ENCODE measurements around the gene APBA1.

DNA sequence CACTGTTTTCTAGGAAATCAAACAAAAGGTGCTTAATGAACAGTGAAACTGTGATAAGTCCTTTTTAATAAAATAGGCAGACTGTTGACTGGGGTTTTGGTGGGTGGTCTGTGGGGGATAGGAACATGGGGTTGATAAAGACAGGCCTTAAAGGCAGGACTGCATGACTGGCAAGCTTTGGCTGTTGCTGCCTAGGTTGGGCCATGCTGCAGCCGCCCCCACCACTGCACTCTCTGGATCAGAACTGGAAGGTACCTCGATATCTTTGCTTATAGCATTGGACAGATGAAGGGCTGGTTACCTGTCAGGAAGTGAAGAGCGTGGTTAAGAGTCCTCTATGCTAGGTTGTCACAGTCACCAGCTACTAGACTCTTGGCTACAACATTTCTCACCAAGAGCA, 24.4 kb downstream of the APBA1 start:
- no peak for TF ChIP-seq GLIS3 (CRISPR knock-in tag; IDR thresholded peaks at IDR 0.05)
- no peak for TF ChIP-seq RARB (CRISPR knock-in tag; IDR thresholded peaks at IDR 0.05)
- TF ChIP-seq ZC3H10 (CRISPR knock-in tag; IDR thresholded peaks at IDR 0.05), result no peak
- no peak for TF ChIP-seq TCF4 (CRISPR knock-in tag; IDR thresholded peaks at IDR 0.05; ENCODE audit: borderline replicate concordance)
- no peak for TF ChIP-seq ZFP30 (CRISPR knock-in tag; IDR thresholded peaks at IDR 0.05)
- no peak for TF ChIP-seq ZNF565 (CRISPR knock-in tag; conservative IDR thresholded peaks at IDR 0.05; ENCODE audit: low read depth)
- TF ChIP-seq ARNTL (CRISPR knock-in tag; IDR thresholded peaks at IDR 0.05; ENCODE audit: borderline replicate concordance, low read depth), result no peak
- no peak for TF ChIP-seq TOX (CRISPR knock-in tag; IDR thresholded peaks at IDR 0.05; ENCODE audit: borderline replicate concordance)
- TF ChIP-seq ESRRG (CRISPR knock-in tag; IDR thresholded peaks at IDR 0.05), result no peak
- no peak for TF ChIP-seq PPARA (CRISPR knock-in tag; IDR thresholded peaks at IDR 0.05; ENCODE audit: borderline replicate concordance)
- TF ChIP-seq, protein P1, sequence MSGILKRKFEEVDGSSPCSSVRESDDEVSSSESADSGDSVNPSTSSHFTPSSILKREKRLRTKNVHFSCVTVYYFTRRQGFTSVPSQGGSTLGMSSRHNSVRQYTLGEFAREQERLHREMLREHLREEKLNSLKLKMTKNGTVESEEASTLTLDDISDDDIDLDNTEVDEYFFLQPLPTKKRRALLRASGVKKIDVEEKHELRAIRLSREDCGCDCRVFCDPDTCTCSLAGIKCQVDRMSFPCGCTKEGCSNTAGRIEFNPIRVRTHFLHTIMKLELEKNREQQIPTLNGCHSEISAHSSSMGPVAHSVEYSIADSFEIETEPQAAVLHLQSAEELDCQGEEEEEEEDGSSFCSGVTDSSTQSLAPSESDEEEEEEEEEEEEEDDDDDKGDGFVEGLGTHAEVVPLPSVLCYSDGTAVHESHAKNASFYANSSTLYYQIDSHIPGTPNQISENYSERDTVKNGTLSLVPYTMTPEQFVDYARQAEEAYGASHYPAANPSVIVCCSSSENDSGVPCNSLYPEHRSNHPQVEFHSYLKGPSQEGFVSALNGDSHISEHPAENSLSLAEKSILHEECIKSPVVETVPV (CRISPR knock-in tag; IDR thresholded peaks at IDR 0.05), result no peak

All from SK-N-SH treated with all-trans-retinoic acid at 6 μM for 48 hours (cell line).